ENCODE data around the gene PAGE2. TPM values are rescaled to one million over a fixed set of nuclear protein-coding genes. Genes with fewer than 3 reads are reported as not detected.
A peak's percentile ranks its signal among the peaks of the same experiment; 100 is the strongest.
"Not testable (repeated sequence)": the region's sequence is repeated elsewhere in the genome, so short reads cannot be mapped to it uniquely, and the experiment has no call there.

The PAGE2 gene
- total and polyA plus RNA-seq, 2 donors (not counting 3 experiments of a cell fraction or from before 2014, with no cell fraction given): not detected

DNA sequence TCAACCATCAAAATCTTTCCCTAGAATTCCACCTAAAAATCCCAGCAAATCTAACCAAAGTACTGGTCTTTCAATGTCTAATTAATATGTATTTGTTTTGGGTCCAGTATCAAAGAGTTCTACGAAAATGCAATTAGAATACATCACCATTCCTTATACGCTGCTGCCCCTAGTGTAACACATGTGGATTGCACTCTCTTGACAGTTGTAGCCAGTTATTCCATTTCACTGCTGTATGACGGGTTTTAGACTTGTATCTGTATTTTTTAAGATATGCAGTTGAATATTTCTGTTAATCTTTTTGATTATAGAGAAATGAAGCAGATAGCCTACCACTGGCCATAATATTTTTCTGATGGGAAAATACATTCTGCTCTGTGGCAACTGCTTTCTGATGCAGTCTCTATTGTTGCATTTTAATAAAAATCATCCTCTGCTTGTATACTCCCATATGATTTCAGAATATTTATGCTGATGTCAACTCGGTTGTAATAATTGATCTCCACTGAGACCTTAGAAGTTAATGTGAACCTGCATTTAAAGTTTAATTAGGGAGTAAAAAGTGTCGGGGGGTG is 31.1 kb upstream of the PAGE2 start:
- Histone ChIP-seq H4K20me1 (replicated peaks; ENCODE audit: control insufficient read depth, extremely low read depth, insufficient read depth, low read length) (no peaks in the 10 kb centered on the region), H3K27me3 (ENCODE audit: control insufficient read depth in 2 of 2, insufficient read depth in 2 of 2, low read length in 2 of 2) (no peaks in the 10 kb centered on the region), H3K4me3 (replicated peaks in 1 of 3; ENCODE audit: insufficient read depth in 1 of 3, low read depth in 1 of 3, low read length in 3 of 3) (peak overlapping the region in 1 of 3 experiments; percentile 15), H3K79me2 (ENCODE audit: control insufficient read depth, insufficient read depth, low read length) (no peaks in the 10 kb centered on the region), H3K27ac (ENCODE audit: insufficient read depth, low read depth, low read length) (peak overlapping the region; percentile 87), H3K36me3 (ENCODE audit: control insufficient read depth in 2 of 2, extremely low read depth in 1 of 2, insufficient read depth in 2 of 2, low read length in 2 of 2) (no peaks in the 10 kb centered on the region), H3K4me2 (ENCODE audit: insufficient read depth, low read length) (peak overlapping the region; percentile 92), H3K9me3 (replicated peaks; ENCODE audit: control insufficient read depth, insufficient read depth, low read length) (no peaks in the 10 kb centered on the region), H2AFZ (ENCODE audit: low read depth, low read length) (peak overlapping the region; percentile 34), H3K9ac (replicated peaks; ENCODE audit: extremely low read depth, insufficient read depth, low read length) (peak overlapping the region; percentile 62), H3K4me1 (ENCODE audit: control insufficient read depth, extremely low read depth, insufficient read depth, low read length) (peaks cover 4% of the 10 kb centered on the region), H3K9me1 (replicated peaks; ENCODE audit: control insufficient read depth, extremely low read depth, insufficient read depth, low read length) (no peaks in the 10 kb centered on the region)
- no TSS peak for BruUV-seq (replicated peaks)
- DNase-seq (ENCODE audit: low read depth, low spot score) (peak; percentile 65), FAIRE-seq (peak; percentile 73)
- no peak for TF ChIP-seq MYC (IDR thresholded peaks at IDR 0.05; ENCODE audit: low read depth, low read length)
- TF ChIP-seq, protein P1, sequence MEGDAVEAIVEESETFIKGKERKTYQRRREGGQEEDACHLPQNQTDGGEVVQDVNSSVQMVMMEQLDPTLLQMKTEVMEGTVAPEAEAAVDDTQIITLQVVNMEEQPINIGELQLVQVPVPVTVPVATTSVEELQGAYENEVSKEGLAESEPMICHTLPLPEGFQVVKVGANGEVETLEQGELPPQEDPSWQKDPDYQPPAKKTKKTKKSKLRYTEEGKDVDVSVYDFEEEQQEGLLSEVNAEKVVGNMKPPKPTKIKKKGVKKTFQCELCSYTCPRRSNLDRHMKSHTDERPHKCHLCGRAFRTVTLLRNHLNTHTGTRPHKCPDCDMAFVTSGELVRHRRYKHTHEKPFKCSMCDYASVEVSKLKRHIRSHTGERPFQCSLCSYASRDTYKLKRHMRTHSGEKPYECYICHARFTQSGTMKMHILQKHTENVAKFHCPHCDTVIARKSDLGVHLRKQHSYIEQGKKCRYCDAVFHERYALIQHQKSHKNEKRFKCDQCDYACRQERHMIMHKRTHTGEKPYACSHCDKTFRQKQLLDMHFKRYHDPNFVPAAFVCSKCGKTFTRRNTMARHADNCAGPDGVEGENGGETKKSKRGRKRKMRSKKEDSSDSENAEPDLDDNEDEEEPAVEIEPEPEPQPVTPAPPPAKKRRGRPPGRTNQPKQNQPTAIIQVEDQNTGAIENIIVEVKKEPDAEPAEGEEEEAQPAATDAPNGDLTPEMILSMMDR (IDR thresholded peaks at IDR 0.05; ENCODE audit: extremely low read depth in 1 of 2, insufficient read depth in 1 of 2, low read depth in 1 of 2, low read length in 2 of 2): peak; percentile 45 to 54
- dilution Hi-C loops (cut with MboI; ENCODE audit: extremely low pct_ligation_motif_present, low sequenced_read_pairs) (no loop called here), intact Hi-C loops (cut with micrococcal nuclease) (loop anchor here (1.0 to 5.0 kb wide), 7 partner anchors 49 to 700 kb away; partner anchors contain the start of gene WNK3)
- CTCF ChIA-PET: interaction anchor here (0.6 to 1.3 kb wide), 8 partner anchors 13 to 1740 kb away, joined by 3 to 33 read pairs (median 4); partner anchors contain the start of gene APEX2
- POLR2A ChIA-PET: no interaction called here

DNA sequence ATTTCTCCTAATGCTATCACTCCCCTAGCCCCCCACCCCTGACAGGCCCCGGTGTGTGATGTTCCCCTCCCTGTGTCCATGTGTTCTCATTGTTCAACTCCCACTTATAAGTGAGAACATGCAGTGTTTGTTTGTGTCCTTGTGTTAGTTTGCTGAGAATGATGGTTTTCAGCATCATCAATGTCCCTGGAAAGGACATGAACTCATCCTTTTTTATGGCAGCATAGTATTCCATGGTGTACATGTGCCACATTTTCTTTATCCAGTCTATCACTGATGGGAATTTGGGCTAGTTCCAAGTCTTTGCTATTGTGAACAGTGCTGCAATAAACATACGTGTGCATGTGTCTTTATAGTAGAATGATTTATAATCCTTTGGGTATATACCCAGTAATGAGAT is 21.6 kb upstream of the PAGE2 start:
- H3K36me3 ChIP-seq (ENCODE audit: control insufficient read depth in 2 of 2, extremely low read depth in 1 of 2, insufficient read depth in 2 of 2, low read length in 2 of 2); DNase-seq (ENCODE audit: low read depth, low spot score); CTCF ChIA-PET; intact Hi-C loops (cut with micrococcal nuclease); dilution Hi-C loops (cut with MboI; ENCODE audit: extremely low pct_ligation_motif_present, low sequenced_read_pairs); H2AFZ ChIP-seq (ENCODE audit: low read depth, low read length); H3K9ac ChIP-seq (replicated peaks; ENCODE audit: extremely low read depth, insufficient read depth, low read length); H3K4me2 ChIP-seq (ENCODE audit: insufficient read depth, low read length); H4K20me1 ChIP-seq (replicated peaks; ENCODE audit: control insufficient read depth, extremely low read depth, insufficient read depth, low read length); FAIRE-seq; BruUV-seq (replicated peaks); H3K9me3 ChIP-seq (replicated peaks; ENCODE audit: control insufficient read depth, insufficient read depth, low read length); H3K9me1 ChIP-seq (replicated peaks; ENCODE audit: control insufficient read depth, extremely low read depth, insufficient read depth, low read length); POLR2A ChIA-PET; H3K4me1 ChIP-seq (ENCODE audit: control insufficient read depth, extremely low read depth, insufficient read depth, low read length); H3K79me2 ChIP-seq (ENCODE audit: control insufficient read depth, insufficient read depth, low read length); H3K27ac ChIP-seq (ENCODE audit: insufficient read depth, low read depth, low read length); H3K27me3 ChIP-seq (ENCODE audit: control insufficient read depth in 2 of 2, insufficient read depth in 2 of 2, low read length in 2 of 2); H3K4me3 ChIP-seq (replicated peaks in 1 of 3; ENCODE audit: insufficient read depth in 1 of 3, low read depth in 1 of 3, low read length in 3 of 3): not testable (repeated sequence)

Data from endothelial cell of umbilical vein (primary cell).